HG02852 (cell line): ENCODE measurements around the gene CYTH1.

ENCODE experiments used
- ATAC-seq: cut with Tn5 transposase; IDR thresholded peaks from one replicate; pipeline ENCODE4 v1.9.1; 2021; ENCODE audit warnings: mild to moderate bottlenecking, moderate library complexity; ENCODE audit not compliant: unreplicated experiment

CYTH1 gene

GRCh38 chr17:78694805-78695531, 87.1 kb downstream of the CYTH1 start:
- no peak for ATAC-seq

GRCh38 chr17:78693346-78694083, 88.6 kb downstream of the CYTH1 start:
- no peak for ATAC-seq

- ATAC-seq, result no peak
These were observed 89.5 kb downstream of the CYTH1 start for GRCh38 chr17:78692460-78693010.

- no peak for ATAC-seq
These were observed 93.0 kb downstream of the CYTH1 start for GRCh38 chr17:78689029-78689428.

GRCh38 chr17:78687944-78688343, 94.1 kb downstream of the CYTH1 start:
- no peak for ATAC-seq

GRCh38 chr17:78687125-78687524, 94.9 kb downstream of the CYTH1 start:
- no peak for ATAC-seq

- ATAC-seq, result no peak
These were observed 98.0 kb downstream of the CYTH1 start for GRCh38 chr17:78684026-78684425.

GRCh38 chr17:78683408-78683961, 98.6 kb downstream of the CYTH1 start:
- no peak for ATAC-seq

GRCh38 chr17:78682363-78682762, 99.7 kb downstream of the CYTH1 start:
- no peak for ATAC-seq

GRCh38 chr17:78680436-78680835, 101.6 kb downstream of the CYTH1 start:
- no peak for ATAC-seq

GRCh38 chr17:78679495-78680395, 102.3 kb downstream of the CYTH1 start:
- no peak for ATAC-seq

- no peak for ATAC-seq
These were observed 103.4 kb downstream of the CYTH1 start for GRCh38 chr17:78678711-78679110.

- ATAC-seq, result no peak
These were observed 103.9 kb downstream of the CYTH1 start for GRCh38 chr17:78678222-78678557.

GRCh38 chr17:78677303-78678221, 104.5 kb downstream of the CYTH1 start:
- no peak for ATAC-seq

- ATAC-seq, result no peak
These were observed 105.4 kb downstream of the CYTH1 start for GRCh38 chr17:78676412-78677302.

GRCh38 chr17:78675836-78676235, 106.2 kb downstream of the CYTH1 start:
- no peak for ATAC-seq

- no peak for ATAC-seq
These were observed 106.8 kb downstream of the CYTH1 start for GRCh38 chr17:78675316-78675616.

GRCh38 chr17:78674595-78675315, 107.3 kb downstream of the CYTH1 start:
- ATAC-seq, result no peak
